GM18517 (cell line): ENCODE measurements around the gene PISD.

ENCODE experiments used
- ATAC-seq: cut with Tn5 transposase; IDR thresholded peaks from one replicate; pipeline ENCODE4 v1.9.1; 2021; ENCODE audit warnings: mild to moderate bottlenecking, moderate library complexity; ENCODE audit not compliant: unreplicated experiment

PISD gene

DNA sequence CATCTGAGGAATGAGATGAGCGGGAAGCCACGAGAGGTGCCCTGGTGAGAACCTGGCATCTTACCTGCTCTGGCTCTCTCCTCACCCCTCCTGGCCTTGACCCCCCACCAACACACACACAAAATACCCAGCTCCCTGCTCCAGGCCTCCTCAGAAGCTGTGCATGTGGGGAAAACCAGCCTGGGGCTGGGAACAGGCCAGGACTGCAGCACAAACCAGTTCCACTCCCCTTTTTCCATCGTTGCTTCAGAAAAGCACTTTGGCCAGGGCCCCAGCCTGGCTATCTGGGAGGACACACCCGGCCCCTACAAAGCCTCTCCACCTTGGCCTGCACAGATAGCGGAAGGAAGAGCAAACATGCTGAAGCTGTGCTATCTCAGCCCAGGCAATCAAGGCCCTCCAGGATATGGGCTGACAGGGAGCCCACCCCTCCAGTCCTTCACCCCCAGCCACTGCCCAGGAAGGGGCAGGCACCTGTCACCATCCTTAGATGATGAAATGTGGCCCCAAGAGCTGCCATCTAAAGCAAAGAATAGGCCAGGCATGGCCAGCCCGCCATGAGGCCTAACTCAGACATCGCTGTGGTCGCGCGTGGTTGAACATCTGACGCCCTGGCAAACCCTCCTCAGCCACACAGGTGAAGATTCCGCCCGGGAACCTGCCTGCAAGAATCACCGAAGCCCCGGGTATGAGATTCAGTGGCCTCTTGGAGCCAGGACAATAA lies 35.4 kb downstream of the PISD start:
- no peak for ATAC-seq

DNA sequence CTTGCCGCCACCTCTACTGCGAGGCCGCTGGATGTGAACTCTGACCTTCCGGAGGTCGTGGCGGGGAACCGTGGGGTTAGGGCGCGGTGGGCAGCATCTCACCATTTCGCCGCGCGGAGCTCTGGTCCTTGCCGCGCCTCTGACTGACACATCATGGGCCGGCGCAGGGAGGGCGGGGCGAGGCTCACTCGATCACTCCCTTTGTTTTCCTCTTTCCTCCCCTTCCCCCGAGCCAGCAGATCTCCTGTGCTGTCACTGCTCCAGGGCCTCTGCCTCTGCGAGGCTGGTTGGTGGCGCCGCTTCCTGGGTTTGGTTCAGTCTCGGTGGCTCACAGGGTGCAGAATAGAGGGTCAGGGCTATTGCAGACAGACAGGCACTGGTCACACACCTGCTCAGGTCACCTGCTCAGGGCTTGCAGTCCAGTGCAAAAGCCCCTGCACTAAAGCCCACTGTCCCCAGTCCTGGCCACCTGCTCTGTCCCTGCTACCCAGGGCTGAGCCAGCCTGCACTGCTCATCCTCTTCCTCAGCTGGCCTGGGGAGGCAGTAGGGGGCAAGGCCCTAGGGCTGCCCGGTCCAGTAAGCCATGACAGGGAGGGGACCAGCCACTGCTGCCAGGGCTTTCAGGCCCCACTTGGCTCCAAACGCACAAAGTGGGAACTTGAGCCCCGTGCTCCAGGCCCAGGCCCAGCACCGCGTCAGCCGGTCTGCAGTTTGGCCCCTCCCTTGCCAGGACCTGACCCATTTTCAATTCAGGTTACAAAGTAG lies 36.2 kb downstream of the PISD start:
- no peak for ATAC-seq

DNA sequence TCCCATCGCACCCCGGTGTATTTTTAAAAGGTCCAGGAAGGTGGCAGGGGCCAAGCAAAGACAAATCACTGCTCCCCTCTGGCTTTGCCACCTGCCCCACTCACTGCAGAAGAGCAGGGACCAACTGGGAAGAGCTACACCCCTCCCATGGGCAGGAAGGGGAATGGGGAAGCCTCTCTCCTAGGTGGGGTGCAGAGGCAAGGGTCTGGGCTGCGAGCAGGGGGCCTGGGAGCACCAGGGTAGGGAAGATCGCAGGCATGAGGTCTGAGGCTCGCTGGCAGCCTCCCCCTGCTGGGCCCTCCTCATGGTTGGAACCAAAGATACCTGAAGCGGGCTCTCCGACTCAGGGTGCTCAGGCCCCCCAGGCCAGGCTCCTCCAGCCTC lies 36.8 kb downstream of the PISD start:
- no peak for ATAC-seq

DNA sequence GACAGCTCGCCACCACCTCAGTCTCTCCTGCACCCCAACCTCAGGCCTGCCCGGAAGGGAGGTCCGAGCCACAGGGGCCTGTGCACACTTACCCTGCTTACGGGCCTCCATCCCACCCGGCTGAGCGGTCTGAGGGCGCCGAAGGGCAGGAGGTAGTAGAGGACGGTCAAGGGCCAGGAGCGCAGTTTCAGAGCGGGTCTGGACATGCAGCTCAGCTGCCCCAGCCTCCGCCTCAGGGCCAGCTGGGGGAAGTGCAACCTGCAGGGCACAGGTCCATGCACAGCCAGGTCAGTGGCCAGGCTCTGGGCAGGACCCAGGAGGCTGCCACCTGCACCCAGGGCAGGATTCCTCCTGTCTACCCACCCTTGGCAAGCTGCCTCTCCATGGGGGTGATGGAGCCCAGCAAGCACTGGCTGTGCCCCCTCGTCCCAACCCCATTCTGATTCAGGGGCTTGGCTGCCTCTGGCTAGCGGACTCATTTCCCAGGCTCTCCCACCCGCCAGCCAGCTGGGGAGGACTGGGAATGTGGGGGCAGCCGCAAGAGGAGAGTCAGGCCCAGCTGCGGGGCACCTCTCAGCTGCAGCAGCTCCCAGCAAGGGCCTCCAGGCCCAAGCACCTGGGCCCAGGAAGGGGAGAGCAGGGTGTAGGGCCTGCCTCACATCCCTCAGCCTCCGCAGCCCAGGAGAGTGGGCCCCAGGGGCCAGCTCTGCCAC lies 38.3 kb downstream of the PISD start:
- ATAC-seq, result no peak

DNA sequence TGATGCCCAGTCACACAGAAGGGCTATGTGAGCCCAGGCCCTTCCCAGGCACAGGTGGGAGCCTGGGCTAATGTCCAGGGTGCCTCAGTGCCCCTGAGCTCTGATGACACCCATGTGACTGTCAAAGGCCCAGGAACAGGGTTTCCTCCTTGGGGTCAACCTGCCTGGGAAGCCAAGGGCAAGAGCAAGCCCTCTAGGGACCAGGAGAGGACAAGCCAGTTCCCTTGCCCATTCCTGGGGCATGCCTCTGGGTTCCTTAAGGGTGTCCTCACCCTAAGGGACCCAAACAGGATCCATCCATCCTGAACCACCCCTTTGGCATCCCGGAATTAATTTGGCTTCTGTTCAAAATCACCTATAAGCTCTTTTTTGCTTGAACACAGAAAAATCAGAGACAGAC lies 39.0 kb downstream of the PISD start:
- ATAC-seq, result no peak

DNA sequence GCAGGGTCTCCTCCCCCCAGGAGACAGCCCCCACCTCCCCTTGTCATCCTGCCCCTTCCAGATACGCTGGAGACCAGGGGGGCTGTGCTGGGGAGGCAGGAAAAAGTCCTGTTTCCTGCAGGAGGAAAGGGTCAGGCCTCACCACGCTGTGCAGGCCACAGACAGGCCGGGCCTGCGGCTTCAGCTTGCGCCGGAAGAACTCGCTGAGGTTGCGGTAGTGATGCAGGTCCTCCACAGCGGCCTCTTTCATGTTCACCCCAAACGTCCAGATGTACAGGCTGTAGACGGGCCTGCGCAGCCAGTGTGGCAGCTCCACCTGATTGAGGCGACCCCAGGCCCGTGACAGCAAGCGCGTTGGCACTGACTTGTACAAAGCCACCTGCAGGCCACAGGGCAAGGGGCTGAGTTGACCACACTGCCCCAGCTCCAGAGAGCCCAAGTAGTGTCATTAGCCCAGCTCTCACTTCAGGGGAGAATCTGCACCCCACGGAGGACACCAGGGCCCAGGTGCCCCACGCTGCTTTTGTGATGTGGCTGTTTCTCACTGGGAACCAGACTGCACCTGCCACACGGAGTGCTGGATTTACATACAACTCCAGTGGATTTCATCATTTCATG lies 40.4 kb downstream of the PISD start:
- no peak for ATAC-seq

DNA sequence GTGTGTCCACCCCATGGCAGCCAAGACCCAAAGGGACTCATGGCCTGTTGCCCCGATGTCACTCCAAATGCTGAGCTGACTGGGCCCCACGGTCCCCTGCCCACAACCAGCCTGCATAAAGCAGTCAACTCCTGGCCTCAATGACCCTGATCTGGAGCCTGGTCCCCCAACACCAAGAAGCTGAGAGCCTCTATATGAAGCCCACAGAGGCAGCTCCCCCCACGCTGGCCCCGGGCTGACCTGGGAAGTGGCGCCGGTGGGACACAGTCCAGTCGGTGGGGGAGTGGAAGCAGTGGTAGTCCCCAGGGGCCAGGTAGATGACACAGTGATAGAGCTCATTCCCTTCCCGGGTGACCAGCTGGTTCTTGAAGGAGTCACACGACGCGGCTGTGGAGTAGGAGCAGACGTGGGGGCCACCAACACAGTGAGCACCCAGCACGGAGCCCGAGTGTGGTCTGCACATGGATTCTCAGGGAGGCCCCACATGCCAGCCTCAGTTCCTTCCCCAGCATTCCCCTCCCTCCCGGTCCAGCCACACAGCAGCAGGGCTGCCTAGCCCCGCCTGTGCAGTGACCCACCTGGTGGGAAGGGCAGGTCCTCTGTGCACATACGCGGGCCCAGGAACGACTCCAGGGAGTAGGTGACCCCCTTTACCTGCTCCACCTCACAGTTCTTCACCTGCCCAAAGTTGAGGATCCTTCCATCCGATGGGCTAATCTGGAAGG lies 41.1 kb downstream of the PISD start:
- ATAC-seq, result no peak

DNA sequence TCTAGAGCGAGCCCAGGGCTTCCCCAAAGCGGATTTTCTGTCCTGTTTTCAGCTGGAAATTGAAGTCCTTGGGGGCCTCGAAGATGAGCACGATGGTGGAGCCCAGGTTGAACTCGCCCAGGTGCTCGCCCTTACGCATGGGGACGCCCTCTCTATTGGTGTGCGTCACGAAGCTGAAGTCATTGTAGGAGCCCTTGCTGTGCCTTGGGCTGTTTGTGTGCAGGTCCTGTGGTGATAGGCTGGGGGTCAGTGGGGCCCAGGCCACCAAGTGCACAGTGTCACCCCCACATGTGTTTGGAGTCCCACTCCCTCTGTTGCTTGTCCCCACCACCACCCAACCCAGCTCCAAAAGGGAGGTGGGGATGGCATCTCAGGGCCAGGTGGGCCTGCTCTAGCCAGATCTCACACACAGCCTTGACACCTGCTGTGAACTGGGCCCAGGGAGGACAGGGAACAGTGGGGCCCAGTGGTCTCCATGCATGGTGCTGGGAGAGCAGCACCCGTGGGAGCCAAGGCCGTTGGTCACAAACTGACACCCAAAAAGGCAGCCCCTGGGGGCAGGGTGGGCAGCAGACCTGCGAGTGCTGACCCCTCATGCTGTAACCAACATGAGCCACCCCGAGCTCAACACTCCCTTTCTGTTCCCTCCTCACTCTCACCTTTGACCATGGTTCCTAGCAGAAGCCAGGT lies 42.3 kb downstream of the PISD start:
- no peak for ATAC-seq

DNA sequence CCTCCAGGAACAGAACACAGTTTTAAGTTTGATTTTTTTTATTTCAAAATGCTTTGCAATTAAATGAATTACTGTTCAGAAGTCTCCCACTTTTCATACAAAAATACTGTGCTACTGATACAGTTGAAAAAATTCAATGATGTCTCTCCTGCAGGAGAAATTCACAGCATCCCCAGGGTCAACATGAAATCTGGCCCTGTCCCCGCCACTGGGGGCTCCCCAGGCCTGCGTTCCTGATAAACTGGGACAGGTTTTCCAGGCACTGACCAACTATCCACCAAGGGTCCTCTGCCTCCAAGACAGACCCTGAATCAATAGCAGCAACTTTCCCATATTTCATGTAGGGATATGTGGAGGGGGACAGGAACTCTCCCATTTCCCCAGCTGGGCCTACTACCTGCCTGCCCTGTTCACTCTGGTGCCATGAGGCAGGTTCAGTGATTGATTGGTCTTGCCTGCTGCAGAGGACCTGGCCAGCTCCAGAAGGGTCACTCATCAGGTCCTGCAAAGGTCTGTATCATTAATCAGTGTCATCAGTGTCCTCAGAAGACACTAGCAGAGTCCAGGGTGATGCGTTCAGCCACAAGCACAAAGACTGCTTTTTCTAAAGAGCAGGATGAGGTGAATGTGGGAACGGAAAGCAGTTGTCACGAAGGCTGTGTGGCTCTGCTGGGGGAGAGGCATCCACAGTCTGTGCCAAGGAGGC lies 43.4 kb downstream of the PISD start:
- ATAC-seq, result no peak

DNA sequence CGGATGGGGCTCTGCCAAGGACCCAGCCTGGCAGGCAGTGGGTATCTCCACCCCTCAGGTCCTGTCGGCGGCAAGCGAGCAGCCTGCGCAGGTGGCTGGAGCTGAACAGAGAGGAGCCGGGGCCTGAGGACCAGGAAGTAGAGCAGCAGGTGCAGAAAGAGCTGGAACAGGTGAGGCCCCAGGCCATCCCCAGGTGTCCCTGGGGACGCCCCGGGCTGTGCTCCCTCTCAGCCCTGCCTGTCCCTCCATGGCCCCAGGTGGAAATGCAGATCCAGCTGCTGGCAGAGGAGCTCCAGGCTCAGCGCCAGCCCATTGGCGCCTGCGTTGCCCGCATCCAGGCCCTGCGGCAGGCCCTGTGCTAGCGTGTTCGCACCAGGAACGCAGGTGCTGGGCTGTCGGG lies 44.0 kb downstream of the PISD start:
- ATAC-seq, result no peak

DNA sequence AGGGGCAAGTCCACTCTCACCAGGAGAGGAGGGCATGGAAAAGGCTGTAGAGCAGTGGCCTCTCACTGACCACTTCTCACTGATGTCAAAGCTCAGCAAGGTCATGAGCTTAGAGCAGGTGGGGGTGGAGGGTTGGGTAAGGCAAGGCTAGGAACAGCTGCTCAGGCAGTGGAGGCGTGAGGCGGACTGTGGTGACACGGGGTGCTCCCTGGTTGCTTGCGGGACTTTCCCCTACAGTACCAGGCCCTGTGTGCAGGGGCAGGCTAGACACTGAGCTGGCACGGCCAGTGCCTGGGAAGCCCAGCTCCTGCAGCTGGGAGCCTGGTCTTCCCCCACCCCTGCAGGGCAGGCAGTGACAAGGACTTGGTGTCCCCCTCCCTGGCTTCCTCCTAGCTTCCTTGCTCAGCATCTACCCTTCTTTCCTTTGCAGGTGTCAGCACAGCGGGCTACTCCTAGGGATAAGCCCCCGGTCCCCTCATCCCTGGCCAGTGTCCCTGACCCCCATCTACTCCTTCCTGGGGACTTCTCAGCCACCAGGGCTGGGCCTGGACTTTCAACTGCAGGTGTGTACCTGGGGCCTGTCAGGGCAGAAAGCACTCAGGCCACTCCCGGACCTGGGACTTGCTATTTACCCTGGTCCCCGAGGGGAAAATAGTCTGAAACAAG lies 45.6 kb downstream of the PISD start:
- peak; percentile 63 for ATAC-seq

DNA sequence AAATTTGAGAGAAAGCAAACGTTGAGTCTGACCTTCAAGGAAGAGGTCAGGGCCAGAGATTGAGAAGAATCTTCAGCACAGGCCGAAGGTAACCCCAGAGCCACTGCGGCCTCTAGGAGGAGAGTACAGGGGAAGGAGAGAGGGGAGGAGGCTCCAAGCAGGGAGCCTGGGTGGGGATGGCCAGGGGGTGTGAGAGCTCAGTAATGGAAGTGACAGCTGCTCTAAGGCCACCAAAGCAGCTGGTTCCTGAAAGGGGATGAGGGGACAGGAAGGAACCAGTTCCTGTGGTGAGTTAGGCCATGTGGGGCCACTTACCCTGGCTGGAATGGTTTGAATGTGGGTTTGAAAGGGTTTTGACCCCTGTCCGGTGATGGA lies 46.1 kb downstream of the PISD start:
- no peak for ATAC-seq

DNA sequence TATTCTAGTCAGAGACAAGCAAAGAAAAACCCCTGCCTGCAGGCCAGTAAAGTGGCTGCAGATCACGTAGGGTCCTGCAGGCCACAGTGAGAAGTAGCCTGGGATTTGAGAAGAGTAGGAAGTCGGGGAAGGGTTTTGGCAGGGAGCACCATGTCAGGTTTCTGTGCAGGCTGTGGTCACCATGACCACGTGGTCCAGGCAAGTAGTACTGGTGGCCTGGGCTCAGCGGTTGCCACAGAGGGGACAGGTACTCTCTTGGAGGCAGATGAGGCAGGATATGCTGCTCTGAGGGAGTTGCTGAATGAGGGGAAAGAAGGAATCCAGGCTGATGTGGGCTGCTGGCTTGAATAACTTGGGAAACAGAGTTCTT lies 46.5 kb downstream of the PISD start:
- no peak for ATAC-seq

DNA sequence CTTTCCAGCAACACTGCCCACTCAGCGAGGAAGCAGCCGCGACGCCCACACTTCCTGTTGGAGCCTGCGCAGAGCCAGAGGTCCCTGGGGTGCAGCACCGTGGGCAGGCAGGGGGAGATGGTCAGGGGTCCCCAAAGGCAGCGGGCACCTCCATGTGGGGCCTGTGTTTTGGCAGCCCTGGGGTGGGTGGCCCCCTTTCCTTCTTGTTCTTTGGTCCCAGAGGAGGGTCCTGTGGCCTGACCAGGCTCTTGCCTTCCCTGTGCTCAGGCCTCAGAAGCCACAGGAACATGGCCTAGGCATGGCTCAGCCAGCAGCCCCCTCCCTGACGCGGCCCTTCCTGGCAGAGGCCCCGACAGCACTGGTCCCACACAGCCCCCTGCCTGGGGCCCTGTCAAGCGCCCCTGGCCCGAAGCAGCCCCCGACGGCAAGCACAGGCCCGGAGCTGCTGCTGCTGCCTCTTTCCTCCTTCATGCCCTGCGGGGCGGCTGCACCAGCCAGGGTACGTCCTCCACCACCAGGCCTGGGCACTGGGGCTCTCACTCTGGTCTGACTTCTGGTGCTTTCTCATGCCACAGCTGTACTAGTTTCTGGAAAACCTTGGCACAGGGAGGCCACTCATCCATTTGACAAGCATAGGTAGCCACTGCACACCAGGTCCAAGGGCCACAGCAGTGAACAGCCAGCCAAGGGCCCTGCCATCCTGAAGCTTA lies 47.1 kb downstream of the PISD start:
- no peak for ATAC-seq

DNA sequence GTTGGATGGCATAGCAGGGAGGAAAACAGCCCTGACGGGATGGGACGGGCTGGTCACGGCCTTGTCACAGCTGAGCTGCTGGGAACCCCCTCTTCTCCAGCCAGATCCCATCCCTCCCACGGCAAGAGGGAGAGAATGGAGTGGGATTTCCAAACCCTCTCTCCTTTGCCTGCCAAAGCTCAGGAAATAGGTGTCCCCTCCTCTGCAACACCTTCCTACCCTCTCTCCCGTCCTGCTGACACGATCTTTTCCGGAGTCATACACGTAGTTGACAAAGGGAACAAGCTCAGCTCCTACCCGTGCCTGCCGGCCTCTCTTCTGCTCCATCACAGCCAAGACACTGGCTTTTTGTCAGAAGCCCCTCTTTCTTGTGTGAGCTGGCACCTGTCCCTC lies 48.1 kb downstream of the PISD start:
- no peak for ATAC-seq

DNA sequence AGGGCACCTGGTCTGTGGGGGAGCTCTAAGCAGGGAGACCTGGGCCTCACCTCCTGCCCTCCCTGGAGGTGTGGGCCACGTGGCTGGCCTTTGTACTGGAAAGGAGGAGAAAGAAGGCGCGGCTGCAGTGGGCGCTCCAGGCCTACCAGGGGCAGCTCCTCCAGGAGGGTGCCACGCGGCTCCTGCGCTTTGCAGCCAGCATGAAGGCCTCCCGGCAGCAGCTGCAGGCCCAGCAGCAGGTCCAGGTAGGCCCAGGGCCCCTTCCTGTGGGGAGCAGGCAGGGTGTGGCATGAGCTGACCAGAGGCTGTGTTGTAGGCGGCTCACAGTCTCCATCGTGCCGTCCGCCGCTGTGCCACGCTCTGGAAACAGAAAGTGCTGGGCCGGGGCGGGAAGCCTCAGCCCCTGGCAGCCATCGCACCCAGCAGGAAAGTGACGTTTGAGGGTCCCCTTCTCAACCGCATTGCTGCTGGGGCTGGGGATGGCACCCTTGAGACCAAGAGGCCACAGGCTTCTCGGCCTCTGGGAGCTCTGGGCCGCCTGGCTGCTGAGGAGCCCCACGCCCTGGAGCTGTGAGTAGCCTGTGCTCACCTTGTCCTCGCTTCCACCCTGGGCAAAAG lies 48.6 kb downstream of the PISD start:
- no peak for ATAC-seq

DNA sequence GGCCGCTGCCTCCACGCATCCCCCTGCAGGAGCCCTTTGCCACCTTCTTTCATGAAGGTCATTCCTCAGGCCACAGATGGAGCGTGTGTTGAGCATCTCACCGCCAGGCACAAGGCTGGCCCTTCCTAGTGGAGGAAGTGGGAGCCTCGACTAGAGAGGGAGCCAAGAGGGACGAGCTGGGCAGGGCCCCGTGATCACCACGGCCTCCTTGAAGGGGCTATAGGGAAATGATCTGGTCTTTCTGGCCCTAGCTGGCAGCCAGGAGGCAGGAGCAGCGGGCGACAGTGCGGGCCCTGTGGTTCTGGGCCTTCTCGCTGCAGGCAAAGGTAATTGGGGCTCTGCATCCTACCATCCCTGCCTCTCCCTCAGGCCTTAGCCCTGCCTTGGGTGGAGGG lies 49.1 kb downstream of the PISD start:
- ATAC-seq, result no peak

DNA sequence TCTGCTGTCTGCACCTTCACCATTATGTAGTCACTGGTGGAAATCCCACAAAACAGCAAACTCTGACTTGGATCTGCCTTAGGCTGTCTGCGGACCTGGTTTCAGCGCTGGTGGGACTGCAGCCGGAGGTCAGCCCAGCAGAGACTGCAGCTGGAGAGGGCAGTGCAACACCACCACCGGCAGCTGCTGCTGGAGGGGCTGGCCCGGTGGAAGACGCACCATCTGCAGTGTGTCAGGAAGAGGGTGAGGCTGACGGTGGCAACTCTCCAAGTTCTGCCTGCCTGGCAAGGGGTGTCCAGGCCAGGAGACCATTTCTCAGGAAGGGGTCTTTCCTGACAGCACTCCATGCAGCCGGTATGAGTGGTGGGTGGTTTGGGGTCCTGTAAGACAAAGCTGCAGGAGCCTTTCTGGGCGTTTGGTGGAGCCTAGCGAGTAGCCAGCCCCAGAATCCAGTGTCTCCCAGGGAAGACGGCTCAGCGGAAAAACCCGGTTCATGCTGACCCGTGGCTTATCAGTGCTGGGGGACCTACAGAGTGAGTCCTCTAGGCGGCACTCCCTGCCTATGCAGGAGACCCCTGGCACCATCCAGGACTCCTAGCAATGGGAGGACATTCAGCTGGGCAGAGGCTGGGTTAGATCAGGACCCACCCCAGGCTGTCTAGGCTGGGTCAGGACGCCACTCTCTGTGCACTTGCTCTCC lies 50.8 kb downstream of the PISD start:
- no peak for ATAC-seq
